HL-60/S4 (cell line): Measurements from ENCODE around the gene SUCLA2.

Experiments
- in situ Hi-C: fragments of 300-500 bp; cut with MboI; formaldehyde crosslinking; loops from 2 replicates; pipeline ENCODE4 v1.14.3; 2022; ENCODE audit warnings: low sequenced_read_pairs

Gene SUCLA2

GRCh38 chr13:47904891-47905290, 96.2 kb downstream of the SUCLA2 start:
- in situ Hi-C loops = no loop called here

GRCh38 chr13:47904241-47904640, 96.8 kb downstream of the SUCLA2 start:
- in situ Hi-C loops = no loop called here

GRCh38 chr13:47903836-47904235, 97.2 kb downstream of the SUCLA2 start:
- in situ Hi-C loops = no loop called here

- in situ Hi-C loops = no loop called here
Observed at GRCh38 chr13:47901441-47901840, 99.6 kb downstream of the SUCLA2 start.

- in situ Hi-C loops = loop anchor here (25.0 kb wide), 1 partner anchor 89 kb away; no protein-coding TSS in a partner anchor
Observed at GRCh38 chr13:47898080-47898479, 103.0 kb downstream of the SUCLA2 start.

GRCh38 chr13:47897411-47898050, 103.5 kb downstream of the SUCLA2 start:
- in situ Hi-C loops = loop anchor here (25.0 kb wide), 1 partner anchor 90 kb away; no protein-coding TSS in a partner anchor

- in situ Hi-C loops = loop anchor here (25.0 kb wide), 1 partner anchor 91 kb away; no protein-coding TSS in a partner anchor
Observed at GRCh38 chr13:47896546-47896945, 104.5 kb downstream of the SUCLA2 start.

GRCh38 chr13:47896111-47896510, 105.0 kb downstream of the SUCLA2 start:
- in situ Hi-C loops = loop anchor here (25.0 kb wide), 1 partner anchor 91 kb away; no protein-coding TSS in a partner anchor

- in situ Hi-C loops = loop anchor here (25.0 kb wide), 1 partner anchor 94 kb away; no protein-coding TSS in a partner anchor
Observed at GRCh38 chr13:47893527-47893926, 107.5 kb downstream of the SUCLA2 start.
